GM19240 (cell line): ENCODE measurements around the gene TCF12.
"Not testable (repeated sequence)": the region's sequence is repeated elsewhere in the genome, so short reads cannot be mapped to it uniquely, and the experiment has no call there.

ENCODE experiments used
- DNase-seq: peaks from one replicate; pipeline ENCODE4 v3.0.0; 2011; ENCODE audit warnings: low spot score; ENCODE audit not compliant: insufficient read length

Gene TCF12

DNA sequence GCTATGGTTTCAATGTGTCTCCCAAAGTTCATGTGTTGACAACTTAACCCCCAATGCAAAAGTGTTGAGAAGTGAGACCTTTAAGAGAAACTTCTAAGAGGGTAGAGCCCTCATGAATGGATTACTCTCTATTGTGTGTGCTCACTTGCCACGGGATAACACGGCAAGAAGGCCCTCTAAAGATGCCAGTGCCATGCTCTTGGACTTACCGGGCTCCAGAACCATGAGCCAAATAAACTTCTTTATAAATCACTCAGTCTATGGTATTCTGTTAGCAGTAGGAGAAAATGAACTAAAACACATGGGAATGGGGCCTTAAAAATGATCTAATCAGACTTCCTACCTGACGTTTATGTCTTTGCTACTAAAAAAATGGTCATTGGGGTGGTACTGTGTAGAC lies 2.6 kb upstream of the TCF12 start:
- no peak for DNase-seq

DNA sequence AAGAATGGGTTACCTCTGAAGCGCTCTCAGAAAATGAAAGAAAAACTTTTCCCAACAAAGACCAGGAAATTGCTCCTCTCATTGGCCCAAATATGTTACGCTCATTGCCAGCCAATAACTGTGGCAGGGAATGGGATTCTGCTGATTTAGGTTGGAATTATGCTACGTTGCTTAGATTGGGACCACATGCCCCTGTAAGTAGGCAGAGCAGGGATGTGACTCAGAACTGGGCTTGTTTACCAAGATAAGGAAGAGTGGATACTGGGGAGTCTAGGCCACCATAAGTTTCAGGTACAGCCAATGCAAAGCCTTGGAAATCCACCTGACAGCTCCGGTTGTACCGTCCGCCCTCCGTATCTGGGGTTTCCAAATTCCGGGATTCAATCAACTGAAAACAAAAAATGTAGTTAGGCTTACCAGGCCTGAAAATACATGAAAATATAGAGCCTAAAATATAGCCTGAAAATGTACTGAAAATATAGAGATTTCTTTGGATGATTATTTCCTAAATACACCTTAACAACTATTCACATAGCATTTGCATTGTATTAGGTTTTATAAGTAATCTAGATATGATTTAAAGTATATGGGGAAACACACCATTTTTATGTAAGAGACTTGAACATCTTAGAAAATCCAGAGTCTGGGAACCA lies 1.5 kb upstream of the TCF12 start:
- DNase-seq = no peak

DNA sequence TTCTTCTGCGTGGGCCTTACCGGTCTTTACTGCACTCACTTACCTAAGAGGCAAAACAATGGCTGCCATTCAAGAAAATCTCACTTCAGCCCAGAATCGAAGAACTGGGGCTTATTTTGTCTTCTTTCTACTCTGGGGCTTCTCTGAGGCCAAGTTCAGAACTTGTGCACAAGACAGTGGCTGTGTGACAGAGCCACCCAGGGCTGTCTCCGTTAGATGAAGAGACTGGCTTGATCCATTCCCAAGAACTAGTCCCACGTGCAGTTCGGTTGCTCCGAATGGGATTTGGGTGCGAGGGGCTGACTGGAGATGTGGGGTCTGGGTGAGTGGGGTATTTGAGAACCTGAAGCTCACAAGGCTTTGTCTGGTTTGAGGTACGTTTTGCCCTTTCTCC lies 795 bp upstream of the TCF12 start:
- DNase-seq = no peak

DNA sequence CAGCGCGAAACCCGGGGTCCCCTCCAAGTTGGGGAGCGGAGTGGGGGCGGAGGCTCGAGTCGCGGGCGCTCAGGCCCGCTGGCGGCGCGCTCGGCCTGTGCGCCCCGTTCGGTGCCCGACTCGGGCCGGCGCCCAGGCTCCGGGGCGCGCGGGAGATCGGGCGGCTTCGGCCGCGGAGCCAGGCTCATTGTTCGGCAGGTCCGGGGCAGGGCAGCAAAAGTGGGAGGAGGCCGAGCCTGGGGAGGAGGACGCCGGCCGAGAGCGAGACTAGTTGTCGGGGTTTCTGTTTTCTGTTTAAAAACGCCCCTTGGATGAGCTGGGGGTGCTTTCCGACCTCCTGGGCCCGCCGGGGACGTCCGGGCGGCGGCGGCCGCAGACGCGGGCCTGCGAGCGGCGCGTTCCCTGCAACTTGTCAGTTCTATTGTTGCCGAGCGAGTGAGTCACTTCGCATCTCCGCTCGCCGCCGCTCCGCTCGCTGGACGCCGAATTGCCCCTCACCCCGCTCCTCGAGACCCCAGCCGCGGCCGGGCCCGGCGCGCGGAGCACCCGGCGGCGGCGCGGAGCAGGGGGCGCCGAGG lies 676 bp downstream of the TCF12 start:
- peak; percentile 27 for DNase-seq

DNA sequence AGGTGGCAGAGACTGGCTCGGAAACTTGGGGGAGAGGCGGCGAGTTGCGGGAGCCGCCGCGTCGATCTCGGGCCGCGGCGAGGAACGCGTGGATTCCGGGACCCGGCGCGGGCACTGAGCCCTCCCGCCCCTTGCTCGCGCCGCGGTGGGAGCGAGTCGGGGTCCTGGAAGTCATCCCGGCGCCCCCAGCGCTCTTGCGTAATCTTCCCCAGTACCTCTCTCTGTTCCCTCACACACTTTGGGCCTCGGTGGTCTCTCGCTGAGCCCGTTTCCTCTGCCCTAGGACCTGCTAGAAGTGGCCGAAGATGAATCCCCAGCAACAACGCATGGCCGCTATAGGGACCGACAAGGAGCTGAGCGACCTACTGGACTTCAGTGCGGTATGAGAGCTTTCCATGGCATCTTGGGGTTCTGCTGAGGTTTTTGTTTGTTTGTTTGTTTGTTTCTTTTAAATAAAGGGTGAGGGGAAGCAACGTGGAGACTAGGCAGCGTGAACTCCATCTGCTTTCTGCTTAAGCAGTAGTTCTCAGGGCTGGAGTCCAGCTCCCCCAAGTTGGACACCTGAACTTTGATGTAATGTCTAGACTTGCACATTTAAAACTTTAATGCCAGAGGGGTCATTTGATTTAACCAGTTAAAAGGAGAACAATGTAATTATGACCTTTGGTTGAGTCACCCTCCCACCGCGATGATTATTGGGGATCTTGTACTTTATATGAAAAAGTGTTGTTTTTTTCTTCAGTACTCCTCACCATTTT lies 1.3 kb downstream of the TCF12 start:
- no peak for DNase-seq

DNA sequence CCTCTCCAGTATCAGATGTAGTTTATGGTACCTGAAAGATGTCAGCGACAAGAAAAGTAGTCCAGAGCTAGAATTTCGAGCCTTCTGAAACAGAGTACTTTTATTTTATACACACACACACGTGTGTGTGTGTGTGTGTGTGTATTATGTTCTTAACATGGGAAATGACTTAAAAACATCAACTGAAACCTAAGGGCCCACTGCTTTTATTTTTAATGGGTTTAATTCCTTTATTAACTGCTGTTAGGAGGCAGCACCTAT lies 1.9 kb downstream of the TCF12 start:
- DNase-seq = no peak

DNA sequence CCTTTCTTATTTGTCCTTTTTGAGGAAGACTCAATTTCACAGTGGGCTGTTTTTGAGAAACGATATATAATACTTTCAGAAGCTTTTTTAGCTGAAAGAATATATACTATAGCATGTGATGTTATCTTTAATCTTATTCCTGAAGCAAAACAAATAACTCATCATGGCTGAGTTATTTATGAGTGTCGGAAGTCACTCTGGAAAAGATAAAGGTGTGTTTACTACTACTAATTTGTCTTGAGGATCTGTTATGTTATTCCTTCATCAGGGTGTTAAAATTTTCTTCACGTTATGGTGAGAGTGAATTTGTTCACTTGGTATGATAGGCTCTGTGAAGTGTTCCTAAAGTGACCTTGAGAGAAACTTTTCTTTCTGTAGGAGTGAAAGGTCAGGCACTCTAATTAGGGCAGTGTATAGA lies 4.7 kb downstream of the TCF12 start:
- no peak for DNase-seq

DNA sequence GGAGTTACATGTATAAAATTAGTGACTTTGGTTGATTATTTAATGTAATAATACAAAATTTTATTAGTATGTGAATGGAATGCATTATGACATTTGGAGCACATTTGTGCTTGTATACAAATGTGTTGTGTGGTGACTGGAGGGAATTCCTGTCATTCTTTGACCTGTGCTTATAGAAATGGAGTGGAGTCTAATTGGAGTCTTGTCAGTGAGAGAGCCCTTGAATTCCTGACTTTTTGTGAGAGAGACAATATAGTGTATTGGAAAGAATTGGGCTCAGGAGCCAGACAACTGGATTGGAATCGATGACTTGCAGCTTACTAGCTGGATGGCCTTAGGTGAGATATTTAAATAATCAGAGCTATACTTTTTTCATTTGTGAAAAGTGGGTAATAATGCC lies 9.4 kb downstream of the TCF12 start:
- no peak for DNase-seq

DNA sequence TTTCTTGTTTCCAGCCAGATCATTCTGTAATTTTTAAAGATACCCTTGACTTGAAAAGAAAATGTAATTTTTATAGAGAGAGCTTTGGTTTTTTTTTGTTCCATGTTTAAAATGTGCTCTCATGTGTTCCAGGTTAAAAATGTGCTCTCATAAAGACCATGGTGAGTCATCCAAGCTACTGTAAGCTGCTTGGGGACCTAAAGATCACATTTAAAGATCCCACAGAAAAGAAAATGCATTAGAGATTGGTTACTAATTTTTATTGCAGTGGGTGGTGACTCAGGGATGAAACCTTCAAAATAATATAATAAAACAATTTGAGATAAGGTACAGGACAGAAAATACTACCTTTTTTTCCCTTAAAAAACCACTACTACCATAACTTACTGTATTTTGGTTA lies 11.0 kb downstream of the TCF12 start:
- DNase-seq = no peak

DNA sequence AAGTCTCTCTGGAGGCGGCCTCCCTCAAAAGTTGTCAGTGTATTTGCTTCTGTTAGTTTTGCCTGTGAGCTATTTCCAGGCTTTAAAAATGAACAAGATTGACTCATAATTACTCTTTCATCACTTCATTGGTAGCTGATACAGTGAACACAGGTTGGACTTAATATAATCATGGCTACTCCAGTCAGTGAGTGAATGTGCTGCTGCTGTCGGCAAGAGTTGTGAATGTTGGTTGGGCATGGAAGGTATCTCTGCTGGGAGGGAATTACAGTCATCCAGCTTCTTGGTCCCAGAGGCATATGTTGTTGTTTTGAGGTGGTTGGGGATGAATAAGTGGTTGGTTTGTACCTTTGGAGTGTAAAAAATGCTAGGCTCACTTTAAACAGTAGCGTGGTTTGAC lies 11.5 kb downstream of the TCF12 start:
- DNase-seq = no peak

DNA sequence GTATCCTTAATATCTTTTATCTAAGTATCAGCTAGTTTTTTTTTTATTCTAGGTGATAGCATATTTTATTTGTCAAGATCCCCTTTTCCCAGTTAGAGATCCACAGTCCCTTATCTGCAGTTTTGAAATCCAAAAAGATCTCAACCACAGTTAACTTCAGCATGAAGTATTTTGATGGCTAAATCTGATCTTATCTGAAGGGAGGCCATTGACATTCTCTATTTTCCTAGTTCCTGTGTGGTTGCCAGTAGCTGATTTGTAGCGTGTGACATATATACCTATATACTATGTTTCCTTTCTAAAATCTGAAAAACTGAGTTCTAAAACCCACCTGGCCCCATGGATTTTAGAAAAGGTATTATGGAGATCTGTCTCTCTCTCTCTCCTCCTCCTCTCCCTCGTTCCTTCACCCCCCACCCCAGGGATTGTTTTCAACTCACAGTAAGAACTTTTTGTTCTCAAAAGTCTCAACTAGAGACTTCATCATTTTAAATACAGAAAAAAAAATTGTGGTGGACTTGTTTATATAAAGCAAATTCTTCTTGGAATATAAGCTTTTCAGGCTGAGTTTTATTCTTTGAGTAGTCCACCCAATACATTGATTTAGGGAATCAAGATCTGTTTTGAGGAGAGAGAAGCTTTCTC lies 12.3 kb downstream of the TCF12 start:
- DNase-seq = no peak

DNA sequence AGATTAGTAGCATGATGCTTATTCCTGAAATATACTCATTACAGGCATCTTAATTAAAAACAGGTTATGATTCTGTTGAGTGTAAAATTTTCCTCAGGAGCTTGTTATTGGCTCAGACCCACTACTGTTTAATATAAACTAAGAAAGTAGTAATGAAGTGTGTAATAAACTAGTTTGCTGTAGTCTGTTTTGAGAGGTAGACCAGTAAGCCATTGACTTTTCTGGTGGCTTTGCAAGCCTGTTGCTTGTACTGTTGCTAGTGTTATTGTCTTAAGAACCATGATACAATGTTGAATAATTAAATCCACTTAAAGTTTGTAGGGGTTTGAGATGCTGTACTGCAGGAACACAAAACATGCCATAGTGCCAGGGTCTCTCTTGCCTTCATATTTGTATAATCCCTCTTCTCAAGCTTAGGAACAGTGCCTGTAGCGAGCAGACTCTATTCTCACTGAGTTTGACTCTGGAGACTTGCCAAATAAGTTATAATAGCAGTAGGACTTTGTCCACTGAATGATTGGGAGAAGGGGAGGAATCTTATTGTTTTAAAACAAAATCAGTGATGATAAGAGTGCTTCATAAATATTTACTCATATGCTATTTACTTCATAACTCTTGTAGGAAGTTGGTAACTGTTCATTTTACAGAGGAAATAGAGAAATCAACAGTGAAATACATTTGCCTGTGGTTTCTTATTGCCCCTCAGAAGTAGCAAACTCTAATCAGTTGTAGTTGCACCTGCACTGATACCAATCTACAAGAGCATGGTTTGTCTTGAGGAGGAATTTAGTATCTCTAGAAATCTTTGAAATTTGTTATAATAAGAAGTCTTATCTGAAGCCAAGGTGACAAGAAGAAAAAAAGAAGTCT lies 13.4 kb downstream of the TCF12 start:
- no peak for DNase-seq

DNA sequence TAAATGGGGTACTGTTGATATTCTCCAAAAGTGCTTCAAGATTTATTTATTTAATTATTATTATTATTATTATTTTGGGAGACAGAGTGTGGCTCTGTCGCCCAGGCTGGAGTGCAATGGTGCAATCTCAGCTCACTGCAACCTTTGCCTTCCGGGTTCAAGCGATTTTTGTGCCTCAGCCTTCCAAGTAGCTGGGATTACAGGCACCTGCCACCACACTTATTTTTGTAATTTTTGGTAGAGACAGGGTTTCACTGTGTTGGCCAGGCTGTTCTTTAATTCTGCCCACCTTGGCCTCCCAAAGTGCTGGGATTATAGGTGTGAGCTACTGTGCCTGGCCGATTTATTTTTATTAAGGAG lies 14.0 kb downstream of the TCF12 start:
- not testable (repeated sequence) for DNase-seq

DNA sequence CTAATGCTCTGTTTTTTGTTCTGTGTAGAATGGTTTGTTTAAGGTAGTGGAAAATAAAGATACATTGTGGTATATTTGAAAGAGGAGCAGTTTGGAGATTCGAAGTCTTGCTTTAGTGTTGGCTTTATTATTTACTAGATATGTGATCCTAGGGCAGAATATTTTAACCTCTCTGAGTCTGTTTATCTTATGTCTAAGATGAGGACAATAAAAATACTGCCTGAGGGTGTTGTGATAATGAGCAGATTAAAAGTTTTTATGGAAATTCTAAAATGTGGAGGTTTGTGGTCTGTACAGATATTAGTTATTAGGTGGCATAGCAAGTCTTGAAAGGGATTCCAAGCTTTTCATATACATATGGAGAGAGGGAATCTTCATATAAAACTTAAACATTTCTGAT lies 15.0 kb downstream of the TCF12 start:
- no peak for DNase-seq

DNA sequence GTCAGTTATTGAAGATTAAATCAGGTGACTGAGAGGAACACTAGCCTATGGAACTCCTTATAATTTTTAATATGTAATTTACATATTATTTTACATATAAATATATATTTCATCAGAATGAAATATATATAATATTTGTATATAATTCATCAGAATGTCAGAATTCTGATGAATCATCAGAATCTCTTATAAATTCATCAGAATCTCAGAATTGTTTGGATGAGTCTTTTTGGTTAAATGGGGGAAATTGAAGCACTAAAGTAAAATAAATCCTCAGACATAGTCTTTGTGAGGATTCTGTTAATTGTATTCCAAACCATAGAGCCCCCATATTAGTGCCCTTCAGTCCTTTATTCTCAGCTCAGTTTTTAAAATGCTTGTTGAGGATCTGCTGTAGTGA lies 15.4 kb downstream of the TCF12 start:
- no peak for DNase-seq

DNA sequence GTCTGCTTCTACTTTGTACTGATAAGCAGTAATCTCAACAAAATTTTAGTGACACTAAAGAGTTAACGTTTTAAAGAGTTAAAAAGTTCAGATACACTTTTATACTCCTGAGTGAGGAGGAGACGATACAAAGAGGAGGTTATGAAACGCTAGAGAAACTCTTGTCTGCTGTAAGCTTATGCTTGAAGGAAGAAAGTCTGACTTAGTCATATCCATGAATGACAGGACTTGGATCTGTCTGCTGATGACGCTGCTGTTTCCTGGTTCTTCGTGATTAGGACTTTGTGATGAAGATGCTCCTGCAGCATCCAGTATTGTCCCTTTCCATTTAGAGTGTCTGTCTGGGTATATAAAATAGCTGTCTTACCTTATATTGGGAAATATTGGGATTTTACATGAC lies 15.8 kb downstream of the TCF12 start:
- DNase-seq = no peak

DNA sequence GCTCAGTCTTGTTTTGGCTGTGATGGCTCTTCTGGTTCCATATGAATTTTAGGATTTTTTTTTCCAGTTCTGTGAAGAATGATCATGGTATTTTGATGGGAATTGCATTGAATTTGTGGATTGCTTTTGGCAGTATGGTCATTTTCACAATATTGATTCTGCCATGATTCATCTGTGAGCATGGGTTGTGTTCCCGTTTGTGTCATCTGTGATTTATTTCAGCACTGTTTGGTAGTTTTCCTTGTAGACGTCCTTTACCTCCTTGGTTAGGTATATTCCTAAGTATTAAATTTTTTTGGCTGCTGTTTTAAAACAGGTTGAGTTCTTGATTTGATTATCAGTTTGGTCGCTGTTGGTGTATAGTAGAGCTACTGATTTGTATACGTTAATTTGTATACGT lies 18.5 kb downstream of the TCF12 start:
- no peak for DNase-seq

DNA sequence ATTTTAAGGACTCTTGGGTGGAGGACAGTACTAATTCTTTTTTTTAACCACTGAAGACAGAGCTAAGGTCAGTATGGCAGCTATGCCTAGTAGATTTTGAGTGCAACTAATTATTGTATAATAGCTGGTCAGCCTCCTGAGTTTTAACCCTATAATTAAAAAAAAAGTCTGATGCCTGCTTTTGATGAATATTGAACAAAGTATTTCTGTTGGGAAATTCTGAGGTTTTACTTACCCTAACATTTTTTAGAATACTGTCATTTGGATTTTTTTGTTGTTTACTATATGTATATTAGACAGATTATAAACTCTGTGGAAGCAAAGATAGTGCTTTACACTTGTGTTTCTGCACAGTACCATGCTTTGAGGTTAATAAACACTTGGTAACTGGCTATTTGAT lies 20.8 kb downstream of the TCF12 start:
- no peak for DNase-seq

DNA sequence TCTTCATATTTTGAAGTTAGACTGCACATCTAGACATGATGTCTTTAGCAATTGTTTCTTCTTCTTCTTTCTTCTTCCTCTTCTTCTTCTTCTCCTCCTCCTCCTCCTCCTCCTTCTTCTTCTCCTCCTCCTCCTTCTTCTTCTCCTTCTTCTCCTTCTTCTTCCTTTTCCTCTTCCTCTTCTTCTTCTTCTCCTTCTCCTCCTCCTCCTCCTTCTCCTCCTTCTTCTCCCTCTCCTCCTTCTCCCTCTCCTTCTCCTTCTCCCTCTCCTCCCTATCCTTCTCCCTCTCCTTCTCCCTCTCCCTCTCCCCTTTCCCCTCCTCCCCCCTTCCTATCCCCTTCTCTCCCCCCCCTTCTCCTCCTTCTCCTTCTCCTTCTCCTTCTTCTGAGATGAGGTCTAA lies 21.9 kb downstream of the TCF12 start:
- DNase-seq = no peak

DNA sequence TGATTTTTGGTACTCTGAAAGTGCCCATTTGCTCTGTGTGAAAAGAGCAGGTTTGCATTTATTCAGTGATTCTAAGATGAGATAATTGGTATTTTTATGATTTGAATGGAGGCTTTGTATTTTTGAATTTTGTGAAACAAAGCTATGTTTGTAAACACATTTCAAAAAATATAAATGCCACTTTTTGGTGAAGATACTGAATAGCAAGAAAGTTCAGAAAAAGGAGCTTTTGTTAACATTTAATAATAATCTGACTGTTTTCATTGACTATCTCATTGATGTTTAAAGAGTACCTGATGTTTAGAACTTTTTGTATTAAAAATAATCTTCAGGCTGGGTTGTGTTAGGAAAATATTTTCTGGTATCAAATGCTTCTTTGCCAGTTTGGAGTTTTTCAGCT lies 23.7 kb downstream of the TCF12 start:
- DNase-seq = no peak

DNA sequence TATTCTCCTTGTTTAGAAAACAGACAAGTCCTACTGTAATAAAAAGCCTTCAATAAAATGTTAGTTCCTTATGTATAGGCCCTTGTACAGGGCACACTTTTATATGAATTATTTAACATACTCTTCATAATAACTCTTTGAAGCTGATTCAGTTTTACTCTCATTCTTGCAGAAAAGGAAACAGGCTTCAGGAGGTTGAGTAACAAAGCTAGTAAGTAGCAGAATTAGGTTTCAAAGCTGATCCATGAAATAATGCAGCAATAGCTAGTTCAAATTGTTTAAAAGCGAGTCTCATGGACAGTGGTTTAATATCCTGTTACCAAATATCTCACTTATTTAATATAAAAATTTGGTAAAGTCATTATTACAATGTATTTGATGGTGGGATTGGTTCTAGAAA lies 25.0 kb downstream of the TCF12 start:
- no peak for DNase-seq

DNA sequence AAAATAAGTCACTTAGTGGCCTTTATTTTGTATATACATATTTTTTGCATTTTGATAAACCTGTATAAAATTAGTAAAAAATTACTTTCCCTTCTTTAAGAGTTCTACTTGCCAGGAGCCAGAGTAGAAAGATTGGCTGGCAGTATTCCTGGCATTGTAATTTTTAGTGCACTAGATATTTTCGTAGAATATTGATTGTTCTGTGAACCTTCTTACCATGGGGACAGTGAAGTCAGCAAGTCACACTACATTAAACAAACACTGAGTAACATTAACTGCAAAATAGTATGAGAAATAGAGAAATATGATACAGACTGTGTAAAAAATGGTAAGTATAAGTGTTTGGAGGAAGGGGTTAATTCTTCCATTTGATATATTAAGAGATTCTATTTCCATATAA lies 26.0 kb downstream of the TCF12 start:
- DNase-seq = no peak
